Vagina (tissue), 2 donors: Measurements from ENCODE around the gene CAVIN1.

ENCODE experiments used
- CTCF ChIP-seq, 3 experiments: fragments of 450-650 bp in 2 of 3; fragments of 200-600 bp in 1 of 3; sonication (generic) in 1 of 3; IDR thresholded peaks; one replicate each; pipeline ENCODE4 v1.5.1; 2017 to 2019; ENCODE audit warnings: antibody characterized with exemption in 3 of 3, mild to moderate bottlenecking in 2 of 3, moderate library complexity in 2 of 3
- POLR2A ChIP-seq, 2 donors: fragments of 450-650 bp; IDR thresholded peaks; one replicate each; pipeline ENCODE4 v1.6.1; 2017; ENCODE audit warnings: antibody characterized with exemption in 2 of 2, mild to moderate bottlenecking in 2 of 2, moderate library complexity in 2 of 2

DNA sequence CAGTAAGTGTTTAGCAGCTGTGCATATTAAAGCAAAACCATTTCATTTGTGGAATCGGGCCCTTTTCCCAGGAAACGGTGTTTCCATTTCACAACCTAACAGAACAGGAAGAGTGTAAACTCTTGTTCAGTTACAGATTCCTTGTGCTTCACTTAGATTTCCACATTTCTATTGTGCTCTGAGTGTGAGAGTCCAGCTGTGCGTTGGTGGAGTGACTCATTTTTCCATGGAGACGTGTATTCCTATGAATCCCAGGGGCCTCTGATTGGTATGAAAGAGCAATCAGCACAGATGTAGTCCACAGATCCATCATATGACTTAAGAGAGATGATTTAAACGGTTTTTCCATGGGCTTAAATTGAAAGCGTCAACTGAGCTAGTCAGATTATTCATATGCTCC is 13.3 kb upstream of the CAVIN1 start:
- TF ChIP-seq POLR2A (IDR thresholded peaks at IDR 0.05) (no peak), CTCF (IDR thresholded peaks at IDR 0.05) (no peak)
